GM19035 (cell line): Measurements from ENCODE around the gene CCNG2.

Experiments used
- ATAC-seq: cut with Tn5 transposase; IDR thresholded peaks from one replicate; pipeline ENCODE4 v1.9.1; 2021; ENCODE audit not compliant: unreplicated experiment

CCNG2 gene

DNA sequence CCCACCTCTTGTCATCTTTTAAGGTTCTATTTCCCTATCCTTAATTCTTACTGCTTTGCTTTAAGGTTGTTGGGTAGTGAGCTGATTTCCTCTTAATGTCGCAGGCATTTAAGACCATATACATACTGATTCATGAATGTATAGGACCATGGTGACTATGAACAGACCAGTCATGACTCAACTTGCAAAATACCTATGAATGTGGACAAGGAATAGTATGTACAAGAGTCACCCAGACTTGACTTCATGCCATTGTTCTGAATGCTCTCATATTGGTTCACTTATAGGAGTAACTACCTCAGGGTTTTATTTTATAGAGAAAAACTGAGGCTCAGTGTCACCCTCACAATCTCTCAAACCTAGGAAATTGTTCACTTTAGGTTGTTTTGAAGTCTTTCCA lies 44.3 kb downstream of the CCNG2 start:
- ATAC-seq, result no peak

DNA sequence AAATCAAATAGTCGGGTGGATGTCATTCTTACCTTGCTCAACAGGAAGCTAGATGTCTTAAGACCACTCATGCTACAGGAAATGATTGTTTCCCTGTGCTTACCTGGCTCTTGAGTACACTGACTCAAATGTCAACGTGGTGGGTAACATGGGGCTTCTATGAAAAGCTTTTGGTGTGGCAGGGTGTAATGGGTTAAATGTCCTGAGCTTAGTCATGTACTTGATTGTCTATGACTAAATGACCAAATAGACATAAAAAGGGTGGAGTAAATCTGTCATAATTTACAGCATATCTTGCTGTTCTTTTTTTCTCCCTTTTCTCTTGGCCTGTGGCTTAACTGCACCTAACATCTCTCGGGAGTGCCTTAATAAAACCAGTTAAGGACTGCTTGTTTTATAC lies 44.9 kb downstream of the CCNG2 start:
- no peak for ATAC-seq

DNA sequence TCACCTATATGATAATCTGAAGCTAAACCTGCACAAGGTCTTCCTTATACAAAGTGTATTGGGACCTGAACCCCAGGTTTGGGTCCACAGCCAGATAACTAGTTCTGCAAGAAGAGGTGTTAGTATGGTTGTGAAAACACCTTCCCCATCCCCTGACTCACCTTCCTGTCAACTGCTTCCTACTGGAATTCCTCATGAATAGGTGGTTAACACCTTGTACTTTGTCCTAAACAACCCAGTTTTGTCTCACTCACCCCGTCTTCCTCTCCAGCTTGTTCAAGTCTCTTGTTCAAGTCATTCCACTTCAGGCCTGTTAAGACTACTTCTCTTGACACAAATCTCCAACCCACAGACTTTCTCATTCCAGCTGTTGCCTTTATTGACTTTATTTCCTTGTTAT lies 45.5 kb downstream of the CCNG2 start:
- ATAC-seq, result no peak

DNA sequence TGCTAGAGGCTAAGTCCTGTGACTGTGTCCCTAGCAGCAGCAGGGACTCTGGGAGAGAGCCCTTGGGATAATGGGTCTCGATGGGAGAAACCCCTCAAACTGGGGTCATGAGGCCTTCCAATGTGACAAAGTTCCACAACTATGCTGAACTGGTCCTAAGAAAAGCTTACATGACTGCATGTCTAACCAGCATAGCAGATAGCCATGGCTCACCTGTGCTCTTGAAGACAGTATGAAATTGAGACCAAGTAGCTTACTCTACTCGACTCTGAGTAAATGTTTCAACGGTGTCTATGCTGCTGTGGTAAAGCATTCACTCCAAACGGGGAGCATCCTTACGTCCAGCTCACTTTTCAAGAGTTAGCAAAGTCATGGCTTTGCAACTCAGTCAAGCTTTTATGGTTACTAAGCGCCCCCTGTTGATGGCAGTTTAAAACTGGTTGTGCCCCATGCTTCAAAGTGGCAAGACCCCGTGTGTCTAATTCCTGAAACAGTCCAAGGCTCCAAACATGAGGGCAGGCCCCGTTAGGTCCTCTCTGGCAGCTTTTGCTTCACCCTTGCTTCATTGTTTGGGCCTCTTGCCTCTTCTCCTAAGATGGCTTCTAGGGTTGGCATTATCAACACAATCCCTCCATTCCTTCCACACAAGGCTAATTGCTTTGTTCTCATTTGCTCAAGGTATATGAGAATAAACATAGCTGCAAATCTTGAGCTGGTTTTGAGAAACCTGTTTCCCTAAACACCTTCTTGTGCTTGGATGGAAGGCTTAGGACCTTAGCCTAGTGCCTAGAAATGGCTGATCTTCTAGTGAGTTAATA lies 46.6 kb downstream of the CCNG2 start:
- ATAC-seq, result peak; percentile 75

DNA sequence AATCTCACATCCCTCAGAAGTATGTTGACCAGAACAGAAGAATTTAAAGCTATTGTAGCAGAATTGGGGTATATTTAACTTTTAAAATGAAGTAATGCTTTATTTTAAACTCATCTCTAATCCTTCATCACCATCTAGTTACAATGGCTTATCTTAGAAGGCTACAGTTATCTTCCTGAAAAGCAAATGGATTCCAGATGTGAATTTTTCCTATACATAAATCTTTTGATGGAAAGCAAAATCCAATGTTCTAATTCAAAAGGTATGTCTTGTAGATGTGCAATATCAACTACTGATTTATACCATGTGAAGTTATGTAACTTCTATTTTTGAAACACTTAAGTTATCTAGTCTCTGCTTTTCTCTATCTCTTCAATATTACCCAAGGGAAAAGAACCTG lies 47.6 kb downstream of the CCNG2 start:
- no peak for ATAC-seq

DNA sequence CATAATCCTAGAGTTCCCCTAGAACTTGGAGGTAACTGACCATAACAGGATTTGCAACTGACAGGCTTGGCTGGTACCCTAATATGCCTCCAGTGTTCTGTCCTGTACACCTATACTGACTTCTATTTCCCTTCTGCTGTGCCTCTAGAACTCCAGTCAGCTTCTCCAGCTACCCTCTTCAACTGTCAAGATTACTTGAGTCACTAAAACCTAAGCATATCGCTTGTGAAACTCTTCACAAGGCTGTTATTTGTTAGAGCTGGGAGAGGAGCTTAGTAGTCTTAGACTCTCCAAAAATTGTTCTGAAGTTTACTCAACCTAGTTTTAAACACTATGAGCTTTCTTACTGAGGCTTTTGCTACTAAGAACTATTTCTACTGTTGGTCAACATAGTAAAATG lies 52.0 kb downstream of the CCNG2 start:
- no peak for ATAC-seq

DNA sequence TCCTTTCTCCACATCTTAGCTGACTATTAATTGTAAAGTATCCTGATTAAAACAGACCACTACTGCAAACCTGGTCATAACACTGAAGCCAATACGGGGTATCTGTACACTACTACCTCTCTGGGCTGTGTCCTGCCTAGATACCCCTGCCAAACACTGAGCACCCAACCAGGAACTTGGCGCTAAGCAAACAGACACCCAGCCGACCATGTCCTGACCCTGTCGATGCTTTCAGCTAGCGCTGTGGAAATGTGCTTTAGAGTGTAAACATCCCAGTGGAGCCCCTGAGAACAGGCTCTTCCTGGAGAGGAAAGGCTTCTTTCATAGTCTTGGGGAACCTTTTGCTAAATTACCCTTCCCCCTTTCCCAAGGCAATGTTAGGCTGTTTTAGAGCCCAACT lies 52.9 kb downstream of the CCNG2 start:
- no peak for ATAC-seq

DNA sequence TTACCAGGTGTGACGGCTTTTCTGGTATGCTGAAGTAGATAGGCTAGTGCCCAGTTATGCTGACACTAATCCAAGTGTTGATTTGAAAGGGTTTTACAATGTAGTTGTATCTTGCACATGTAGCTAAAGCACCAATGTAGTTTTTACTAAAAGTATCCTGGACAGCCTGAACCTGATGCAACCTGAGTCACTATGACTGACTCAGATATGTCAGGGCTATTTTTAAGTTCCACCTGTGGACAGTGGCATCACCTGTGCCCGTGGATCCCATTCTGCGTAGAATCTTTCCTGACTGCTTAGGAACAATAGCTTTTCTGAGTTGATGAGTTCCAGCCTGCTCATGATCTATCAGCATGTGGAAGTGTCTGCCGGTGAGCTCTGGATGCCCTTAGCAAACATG lies 58.1 kb downstream of the CCNG2 start:
- ATAC-seq, result no peak

DNA sequence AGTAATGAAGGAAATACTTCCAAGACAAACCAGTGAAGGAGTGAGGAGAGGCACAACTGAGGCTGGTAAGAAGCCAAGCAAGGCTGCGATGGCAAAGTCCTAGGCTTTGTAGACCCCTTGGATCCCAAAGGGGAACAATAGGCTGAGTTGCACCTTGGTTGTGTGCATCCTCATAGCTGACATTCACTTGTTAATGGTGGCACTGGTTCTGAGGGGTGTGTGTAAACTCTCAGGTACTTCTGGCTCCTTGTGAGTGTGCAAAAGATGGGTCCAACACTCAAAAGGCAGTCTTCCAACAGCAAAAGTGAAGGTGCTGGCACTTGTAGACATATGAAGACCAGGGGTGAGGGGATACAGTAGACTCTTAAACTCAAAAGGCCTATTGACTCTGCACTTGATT lies 60.5 kb downstream of the CCNG2 start:
- no peak for ATAC-seq

DNA sequence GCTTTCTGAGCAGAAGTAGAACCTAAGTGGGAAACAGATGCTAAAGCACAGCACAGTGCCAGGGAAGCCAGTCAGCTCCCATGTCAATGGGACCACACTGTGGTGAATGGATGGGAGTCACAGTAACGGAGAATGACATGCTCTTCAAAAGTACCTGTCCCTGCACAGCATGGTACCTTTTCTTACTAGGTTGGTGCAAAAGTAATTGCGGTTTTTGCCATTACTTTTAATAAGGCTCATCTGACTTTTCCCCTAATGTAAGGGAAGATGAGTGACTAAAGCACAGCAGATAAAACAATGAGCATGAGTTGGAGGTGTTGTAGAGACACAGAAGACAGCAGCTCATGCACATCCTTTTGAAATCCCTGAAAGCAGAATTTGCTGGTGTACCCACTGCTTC lies 62.3 kb downstream of the CCNG2 start:
- no peak for ATAC-seq
